ENCODE results near the gene ZNF143. TPM values are rescaled to one million over a fixed set of nuclear protein-coding genes. Genes with fewer than 3 reads are reported as not detected.
A peak's percentile ranks its signal among the peaks of the same experiment; 100 is the strongest.

Gene ZNF143
- total RNA-seq, 1 experiment from 2014 or later, result 27.2 TPM

DNA sequence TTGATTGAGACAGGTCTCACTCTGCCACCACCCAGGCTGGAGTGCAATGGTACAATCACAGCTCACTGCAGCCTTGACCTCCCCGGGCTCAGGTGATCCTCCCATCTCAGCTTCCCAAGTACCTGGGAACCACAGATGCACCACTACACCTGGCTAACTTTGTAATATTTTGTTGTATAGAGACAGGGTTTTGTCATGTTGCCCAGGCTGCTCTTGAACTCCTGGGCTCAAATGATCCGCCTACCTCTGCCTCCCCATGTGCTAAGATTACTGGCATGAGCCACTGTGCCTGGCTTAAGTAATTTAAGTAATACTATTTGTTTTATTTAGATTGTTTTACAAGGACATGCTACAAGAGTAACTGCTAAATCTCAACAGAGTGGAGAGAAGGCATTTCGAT is 33.5 kb downstream of the ZNF143 start:
- Mint-ChIP-seq H3K4me1 (ENCODE audit: low read depth, unreplicated experiment) (peaks cover 19% of the 10 kb centered on the region), H3K27me3 (ENCODE audit: insufficient read depth, unreplicated experiment) (no peaks in the 10 kb centered on the region), H3K27ac (ENCODE audit: unreplicated experiment) (no peak overlapping the region), H3K36me3 (ENCODE audit: insufficient read depth, unreplicated experiment) (peaks cover 18% of the 10 kb centered on the region), H3K9me3 (ENCODE audit: unreplicated experiment) (no peaks in the 10 kb centered on the region), H3K4me3 (ENCODE audit: unreplicated experiment) (no peak overlapping the region)
- DNase-seq, result no peak
- Histone ChIP-seq H3K27me3 (replicated peaks; ENCODE audit: control insufficient read depth, insufficient read depth, low read length) (no peaks in the 10 kb centered on the region), H3K36me3 (ENCODE audit: control insufficient read depth, insufficient read depth, low read length) (peaks cover 1% of the 10 kb centered on the region; the same call in 1 of the 2 replicates), H3K9me3 (no peaks in the 10 kb centered on the region), H3K4me1 (peaks cover 37% of the 10 kb centered on the region), H3K4me3 (ENCODE audit: low read depth, low read length) (no peak overlapping the region)
- intact Hi-C loops (cut with micrococcal nuclease; ENCODE audit: unreplicated experiment), result no loop called here
- POLR2A ChIA-PET, result no interaction called here
- TF ChIP-seq, protein P1, sequence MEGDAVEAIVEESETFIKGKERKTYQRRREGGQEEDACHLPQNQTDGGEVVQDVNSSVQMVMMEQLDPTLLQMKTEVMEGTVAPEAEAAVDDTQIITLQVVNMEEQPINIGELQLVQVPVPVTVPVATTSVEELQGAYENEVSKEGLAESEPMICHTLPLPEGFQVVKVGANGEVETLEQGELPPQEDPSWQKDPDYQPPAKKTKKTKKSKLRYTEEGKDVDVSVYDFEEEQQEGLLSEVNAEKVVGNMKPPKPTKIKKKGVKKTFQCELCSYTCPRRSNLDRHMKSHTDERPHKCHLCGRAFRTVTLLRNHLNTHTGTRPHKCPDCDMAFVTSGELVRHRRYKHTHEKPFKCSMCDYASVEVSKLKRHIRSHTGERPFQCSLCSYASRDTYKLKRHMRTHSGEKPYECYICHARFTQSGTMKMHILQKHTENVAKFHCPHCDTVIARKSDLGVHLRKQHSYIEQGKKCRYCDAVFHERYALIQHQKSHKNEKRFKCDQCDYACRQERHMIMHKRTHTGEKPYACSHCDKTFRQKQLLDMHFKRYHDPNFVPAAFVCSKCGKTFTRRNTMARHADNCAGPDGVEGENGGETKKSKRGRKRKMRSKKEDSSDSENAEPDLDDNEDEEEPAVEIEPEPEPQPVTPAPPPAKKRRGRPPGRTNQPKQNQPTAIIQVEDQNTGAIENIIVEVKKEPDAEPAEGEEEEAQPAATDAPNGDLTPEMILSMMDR (IDR thresholded peaks at IDR 0.05; ENCODE audit: insufficient read depth in 1 of 2, low read depth in 1 of 2, low read length in 1 of 2, severe bottlenecking in 1 of 2, unreplicated experiment in 1 of 2), result no peak
- no TSS peak for BruUV-seq (replicated peaks)
- CTCF ChIA-PET, result no interaction called here

DNA sequence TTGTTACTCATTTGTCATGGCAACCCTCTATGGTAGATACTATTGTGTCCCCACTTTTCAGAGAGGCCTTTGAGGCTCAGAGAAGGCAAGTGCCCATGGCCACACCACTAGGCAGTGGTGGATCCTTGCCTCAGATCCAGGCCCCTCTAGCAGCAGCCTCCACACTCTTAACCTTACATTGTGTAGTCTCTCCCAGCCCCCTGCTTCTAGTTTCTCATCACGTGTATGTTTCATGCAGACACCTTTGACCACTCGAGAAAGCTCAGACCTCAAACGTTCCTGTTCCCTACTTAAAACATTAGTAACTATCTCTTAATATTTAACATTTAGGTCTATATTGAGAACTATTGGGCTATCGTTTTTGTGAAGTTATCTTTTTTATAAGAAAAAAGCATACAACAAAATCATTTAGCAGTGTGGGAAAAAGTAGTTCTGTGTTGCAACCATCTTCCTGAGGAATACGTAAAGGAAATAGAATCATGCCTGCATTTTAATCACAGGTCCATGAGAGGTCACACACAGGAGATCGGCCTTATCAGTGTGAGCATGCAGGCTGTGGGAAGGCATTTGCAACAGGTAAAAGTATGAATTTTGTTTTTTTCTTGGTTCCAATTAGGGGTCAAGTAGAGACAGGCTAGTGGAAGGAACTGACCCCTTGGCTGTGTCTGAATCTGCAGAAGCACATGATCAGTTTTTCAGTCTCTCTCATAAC is 35.1 kb downstream of the ZNF143 start:
- peak overlapping the region; percentile 63 for H3K27ac Mint-ChIP-seq (ENCODE audit: unreplicated experiment)
- peaks cover 19% of the 10 kb centered on the region for H3K4me1 Mint-ChIP-seq (ENCODE audit: low read depth, unreplicated experiment)
- no peaks in the 10 kb centered on the region for H3K27me3 Mint-ChIP-seq (ENCODE audit: insufficient read depth, unreplicated experiment)
- no peak for DNase-seq
- intact Hi-C loops (cut with micrococcal nuclease; ENCODE audit: unreplicated experiment), result no loop called here
- TF ChIP-seq, protein P1 (IDR thresholded peaks at IDR 0.05; ENCODE audit: insufficient read depth in 1 of 2, low read depth in 1 of 2, low read length in 1 of 2, severe bottlenecking in 1 of 2, unreplicated experiment in 1 of 2), result no peak
- ChIA-PET CTCF (interaction anchor here (1.1 kb wide), 1 partner anchor 11 kb away, joined by 7 read pairs; no protein-coding TSS in a partner anchor), POLR2A (no interaction called here)
- Histone ChIP-seq H3K4me1 (peaks cover 44% of the 10 kb centered on the region), H3K4me3 (ENCODE audit: low read depth, low read length) (no peak overlapping the region), H3K27me3 (replicated peaks; ENCODE audit: control insufficient read depth, insufficient read depth, low read length) (no peaks in the 10 kb centered on the region), H3K9me3 (no peaks in the 10 kb centered on the region), H3K36me3 (ENCODE audit: control insufficient read depth, insufficient read depth, low read length) (peaks cover 1% of the 10 kb centered on the region; the same call in 1 of the 2 replicates)
- no TSS peak for BruUV-seq (replicated peaks)
- H3K36me3 Mint-ChIP-seq (ENCODE audit: insufficient read depth, unreplicated experiment), result peaks cover 18% of the 10 kb centered on the region
- no peak overlapping the region for H3K4me3 Mint-ChIP-seq (ENCODE audit: unreplicated experiment)
- H3K9me3 Mint-ChIP-seq (ENCODE audit: unreplicated experiment), result no peaks in the 10 kb centered on the region

DNA sequence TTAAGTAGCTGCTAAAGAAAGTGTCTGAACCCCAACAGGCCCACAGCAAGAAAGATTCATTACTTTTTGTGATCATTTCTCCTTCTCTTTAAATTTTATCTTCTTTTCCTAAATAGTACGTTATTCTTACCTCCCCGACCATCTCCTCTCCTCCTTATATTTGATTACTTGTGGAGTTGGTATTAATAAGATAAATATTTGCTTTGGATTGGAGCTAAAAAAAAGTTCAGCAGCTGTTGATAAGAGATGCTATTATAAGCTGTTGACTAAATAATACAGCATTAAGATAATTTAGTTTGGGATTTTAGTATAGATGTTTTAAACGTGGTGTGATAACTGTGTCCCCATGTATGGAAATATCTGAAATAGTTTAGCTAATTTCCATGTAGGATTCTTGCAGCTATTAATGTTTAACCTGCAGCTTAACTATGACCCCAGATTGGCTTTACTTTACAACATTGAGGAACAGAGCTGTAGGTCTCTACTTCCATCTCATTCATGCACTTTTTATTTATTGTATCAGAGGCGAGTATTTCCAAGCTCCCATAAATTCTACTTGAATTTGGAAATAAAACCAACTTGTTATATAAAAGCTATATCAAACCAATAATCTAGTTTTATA is 37.8 kb downstream of the ZNF143 start:
- no TSS peak for BruUV-seq (replicated peaks)
- Mint-ChIP-seq H3K27me3 (ENCODE audit: insufficient read depth, unreplicated experiment) (no peaks in the 10 kb centered on the region), H3K9me3 (ENCODE audit: unreplicated experiment) (no peaks in the 10 kb centered on the region), H3K36me3 (ENCODE audit: insufficient read depth, unreplicated experiment) (peaks cover 38% of the 10 kb centered on the region), H3K4me1 (ENCODE audit: low read depth, unreplicated experiment) (peaks cover 26% of the 10 kb centered on the region), H3K27ac (ENCODE audit: unreplicated experiment) (peak overlapping the region; percentile 30), H3K4me3 (ENCODE audit: unreplicated experiment) (no peak overlapping the region)
- intact Hi-C loops (cut with micrococcal nuclease; ENCODE audit: unreplicated experiment), result loop anchor here (2.0 kb wide), 1 partner anchor 38 kb away; the partner anchor contains the start of gene ZNF143
- TF ChIP-seq, protein P1 (IDR thresholded peaks at IDR 0.05; ENCODE audit: insufficient read depth in 1 of 2, low read depth in 1 of 2, low read length in 1 of 2, severe bottlenecking in 1 of 2, unreplicated experiment in 1 of 2), result no peak
- peaks cover 44% of the 10 kb centered on the region for H3K4me1 ChIP-seq
- H3K9me3 ChIP-seq, result no peaks in the 10 kb centered on the region
- POLR2A ChIA-PET, result interaction anchor here (0.5 to 2.7 kb wide), 9 partner anchors 8 to 288 kb away, joined by 3 to 33 read pairs (median 5); partner anchors contain the start of genes WEE1 and ZNF143
- no peak overlapping the region for H3K4me3 ChIP-seq (ENCODE audit: low read depth, low read length)
- no peaks in the 10 kb centered on the region for H3K27me3 ChIP-seq (replicated peaks; ENCODE audit: control insufficient read depth, insufficient read depth, low read length)
- DNase-seq, result no peak
- H3K36me3 ChIP-seq (ENCODE audit: control insufficient read depth, insufficient read depth, low read length), result no peaks in the 10 kb centered on the region
- CTCF ChIA-PET, result interaction anchor here (0.8 to 1.6 kb wide), 7 partner anchors 9 to 114 kb away, joined by 3 to 34 read pairs (median 4); partner anchors contain the start of gene ZNF143
